ENCODE data around the gene ZNF791. TPM values are rescaled to one million over a fixed set of nuclear protein-coding genes. Genes with fewer than 3 reads are reported as not detected.

ZNF791 gene
- total and polyA plus RNA-seq, 2 of the 13 experiments (the other 11 are each of a cell fraction or from before 2014, with no cell fraction given), result 12.8 to 17.4 TPM

DNA sequence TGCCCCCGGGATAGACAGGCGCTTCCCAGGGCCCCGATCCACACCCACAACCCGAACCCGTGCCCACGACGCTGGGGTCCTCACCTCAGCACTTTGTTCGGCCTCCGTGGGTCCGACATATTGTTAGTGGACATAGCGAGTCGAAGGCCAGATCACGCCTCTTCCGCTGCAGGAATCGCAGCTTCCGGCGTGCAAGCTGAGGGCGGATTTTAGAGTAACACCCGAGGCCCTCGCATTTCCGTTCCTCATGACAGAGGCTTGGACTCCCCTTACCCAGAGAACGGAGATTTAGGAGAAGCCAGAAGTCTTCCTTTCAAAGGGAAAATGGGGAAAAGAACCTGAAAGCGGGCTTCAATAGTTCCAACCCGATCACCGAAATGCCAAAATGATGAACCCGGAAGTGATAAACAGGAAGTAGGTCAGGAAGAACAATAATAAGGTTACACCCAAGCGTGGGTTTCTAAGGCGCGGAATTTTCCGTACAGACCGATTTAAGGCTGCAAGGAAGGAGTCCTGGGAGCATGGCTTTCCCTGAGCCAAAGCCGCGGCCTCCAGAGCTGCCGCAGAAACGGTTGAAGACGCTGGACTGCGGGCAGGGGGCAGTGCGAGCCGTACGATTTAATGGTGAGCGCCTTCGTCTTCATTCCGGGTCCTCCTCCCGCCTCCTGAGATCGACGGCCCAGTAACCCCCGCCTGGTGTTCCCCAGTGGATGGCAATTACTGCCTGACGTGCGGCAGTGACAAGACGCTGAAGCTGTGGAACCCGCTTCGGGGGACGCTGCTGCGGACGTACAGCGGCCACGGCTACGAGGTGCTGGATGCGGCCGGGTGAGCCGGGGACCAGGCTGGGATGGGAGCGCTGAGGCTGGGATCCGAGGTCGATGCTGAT is 58.8 kb downstream of the ZNF791 start (continued):
- TF ChIP-seq NFYB (CRISPR knock-in tag; IDR thresholded peaks at IDR 0.05) (peak; percentile 25; the same call in 1 of the 2 replicates), KDM1A (CRISPR knock-in tag; IDR thresholded peaks at IDR 0.05) (no peak), KLF12 (CRISPR knock-in tag; IDR thresholded peaks at IDR 0.05; ENCODE audit: borderline replicate concordance) (0 out of 2 replicates have a peak, but pooled peaks have one; percentile 78), GATA4 (IDR thresholded peaks at IDR 0.05; ENCODE audit: borderline replicate concordance, low read depth) (peak; percentile 46; the same call in 1 of the 2 replicates), SOX6 (IDR thresholded peaks at IDR 0.05) (no peak), SOX6 (CRISPR knock-in tag; IDR thresholded peaks at IDR 0.05) (no peak; the same call in 1 of the 2 replicates), NCOA1 (CRISPR knock-in tag; IDR thresholded peaks at IDR 0.05) (peak; percentile 26; the same call in 1 of the 2 replicates), IKZF4 (CRISPR knock-in tag; IDR thresholded peaks at IDR 0.05; ENCODE audit: borderline replicate concordance, low read depth, not compliant biosample characterization) (no peak), ZNF468 (CRISPR knock-in tag; IDR thresholded peaks at IDR 0.05) (no peak), IRF2 (CRISPR knock-in tag; IDR thresholded peaks at IDR 0.05) (peak; percentile 82), ZFP62 (CRISPR knock-in tag; IDR thresholded peaks at IDR 0.05) (no peak), U2AF1 (optimal IDR thresholded peaks at IDR 0.05; ENCODE audit: low read depth, low read length) (peak; percentile 33), ZSCAN25 (CRISPR knock-in tag; IDR thresholded peaks at IDR 0.05) (no peak), FIP1L1 (IDR thresholded peaks at IDR 0.05; ENCODE audit: borderline replicate concordance, insufficient read depth, low read depth, low read length) (no peak), ZNF546 (CRISPR knock-in tag; conservative IDR thresholded peaks at IDR 0.05) (peak; percentile 26; the same call in 1 of the 2 replicates), NAIF1 (CRISPR knock-in tag; IDR thresholded peaks at IDR 0.05; ENCODE audit: borderline replicate concordance) (no peak), ZMYM3 (CRISPR knock-in tag; IDR thresholded peaks at IDR 0.05) (no peak)
- TF ChIP-seq, protein P1, sequence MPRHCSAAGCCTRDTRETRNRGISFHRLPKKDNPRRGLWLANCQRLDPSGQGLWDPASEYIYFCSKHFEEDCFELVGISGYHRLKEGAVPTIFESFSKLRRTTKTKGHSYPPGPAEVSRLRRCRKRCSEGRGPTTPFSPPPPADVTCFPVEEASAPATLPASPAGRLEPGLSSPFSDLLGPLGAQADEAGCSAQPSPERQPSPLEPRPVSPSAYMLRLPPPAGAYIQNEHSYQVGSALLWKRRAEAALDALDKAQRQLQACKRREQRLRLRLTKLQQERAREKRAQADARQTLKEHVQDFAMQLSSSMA (CRISPR knock-in tag; IDR thresholded peaks at IDR 0.05), result no peak
- TF ChIP-seq, protein P2, sequence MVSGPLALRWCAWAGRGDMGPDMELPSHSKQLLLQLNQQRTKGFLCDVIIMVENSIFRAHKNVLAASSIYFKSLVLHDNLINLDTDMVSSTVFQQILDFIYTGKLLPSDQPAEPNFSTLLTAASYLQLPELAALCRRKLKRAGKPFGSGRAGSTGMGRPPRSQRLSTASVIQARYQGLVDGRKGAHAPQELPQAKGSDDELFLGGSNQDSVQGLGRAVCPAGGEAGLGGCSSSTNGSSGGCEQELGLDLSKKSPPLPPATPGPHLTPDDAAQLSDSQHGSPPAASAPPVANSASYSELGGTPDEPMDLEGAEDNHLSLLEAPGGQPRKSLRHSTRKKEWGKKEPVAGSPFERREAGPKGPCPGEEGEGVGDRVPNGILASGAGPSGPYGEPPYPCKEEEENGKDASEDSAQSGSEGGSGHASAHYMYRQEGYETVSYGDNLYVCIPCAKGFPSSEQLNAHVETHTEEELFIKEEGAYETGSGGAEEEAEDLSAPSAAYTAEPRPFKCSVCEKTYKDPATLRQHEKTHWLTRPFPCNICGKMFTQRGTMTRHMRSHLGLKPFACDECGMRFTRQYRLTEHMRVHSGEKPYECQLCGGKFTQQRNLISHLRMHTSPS (CRISPR knock-in tag; IDR thresholded peaks at IDR 0.05; ENCODE audit: low read depth), result no peak
- TF ChIP-seq, protein P3, sequence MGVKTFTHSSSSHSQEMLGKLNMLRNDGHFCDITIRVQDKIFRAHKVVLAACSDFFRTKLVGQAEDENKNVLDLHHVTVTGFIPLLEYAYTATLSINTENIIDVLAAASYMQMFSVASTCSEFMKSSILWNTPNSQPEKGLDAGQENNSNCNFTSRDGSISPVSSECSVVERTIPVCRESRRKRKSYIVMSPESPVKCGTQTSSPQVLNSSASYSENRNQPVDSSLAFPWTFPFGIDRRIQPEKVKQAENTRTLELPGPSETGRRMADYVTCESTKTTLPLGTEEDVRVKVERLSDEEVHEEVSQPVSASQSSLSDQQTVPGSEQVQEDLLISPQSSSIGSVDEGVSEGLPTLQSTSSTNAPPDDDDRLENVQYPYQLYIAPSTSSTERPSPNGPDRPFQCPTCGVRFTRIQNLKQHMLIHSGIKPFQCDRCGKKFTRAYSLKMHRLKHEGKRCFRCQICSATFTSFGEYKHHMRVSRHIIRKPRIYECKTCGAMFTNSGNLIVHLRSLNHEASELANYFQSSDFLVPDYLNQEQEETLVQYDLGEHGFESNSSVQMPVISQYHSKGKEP (CRISPR knock-in tag; IDR thresholded peaks at IDR 0.05), result no peak
- TF ChIP-seq, protein P4, sequence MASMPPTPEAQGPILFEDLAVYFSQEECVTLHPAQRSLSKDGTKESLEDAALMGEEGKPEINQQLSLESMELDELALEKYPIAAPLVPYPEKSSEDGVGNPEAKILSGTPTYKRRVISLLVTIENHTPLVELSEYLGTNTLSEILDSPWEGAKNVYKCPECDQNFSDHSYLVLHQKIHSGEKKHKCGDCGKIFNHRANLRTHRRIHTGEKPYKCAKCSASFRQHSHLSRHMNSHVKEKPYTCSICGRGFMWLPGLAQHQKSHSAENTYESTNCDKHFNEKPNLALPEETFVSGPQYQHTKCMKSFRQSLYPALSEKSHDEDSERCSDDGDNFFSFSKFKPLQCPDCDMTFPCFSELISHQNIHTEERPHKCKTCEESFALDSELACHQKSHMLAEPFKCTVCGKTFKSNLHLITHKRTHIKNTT (CRISPR knock-in tag; IDR thresholded peaks at IDR 0.05), result no peak
- TF ChIP-seq, protein P5, sequence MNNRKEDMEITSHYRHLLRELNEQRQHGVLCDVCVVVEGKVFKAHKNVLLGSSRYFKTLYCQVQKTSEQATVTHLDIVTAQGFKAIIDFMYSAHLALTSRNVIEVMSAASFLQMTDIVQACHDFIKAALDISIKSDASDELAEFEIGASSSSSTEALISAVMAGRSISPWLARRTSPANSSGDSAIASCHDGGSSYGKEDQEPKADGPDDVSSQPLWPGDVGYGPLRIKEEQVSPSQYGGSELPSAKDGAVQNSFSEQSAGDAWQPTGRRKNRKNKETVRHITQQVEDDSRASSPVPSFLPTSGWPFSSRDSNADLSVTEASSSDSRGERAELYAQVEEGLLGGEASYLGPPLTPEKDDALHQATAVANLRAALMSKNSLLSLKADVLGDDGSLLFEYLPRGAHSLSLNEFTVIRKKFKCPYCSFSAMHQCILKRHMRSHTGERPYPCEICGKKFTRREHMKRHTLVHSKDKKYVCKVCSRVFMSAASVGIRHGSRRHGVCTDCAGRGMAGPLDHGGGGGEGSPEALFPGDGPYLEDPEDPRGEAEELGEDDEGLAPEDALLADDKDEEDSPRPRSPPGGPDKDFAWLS (CRISPR knock-in tag; IDR thresholded peaks at IDR 0.05; ENCODE audit: borderline replicate concordance), result peak; percentile 81; the same call in 1 of the 2 replicates
